T follicular helper cell (primary cell): ENCODE results near the gene PIK3C2G.

Experiments used
- DNase-seq: peaks from one replicate; pipeline ENCODE4 v3.0.0-alpha.2; 2020; ENCODE audit warnings: low read depth

PIK3C2G gene

DNA sequence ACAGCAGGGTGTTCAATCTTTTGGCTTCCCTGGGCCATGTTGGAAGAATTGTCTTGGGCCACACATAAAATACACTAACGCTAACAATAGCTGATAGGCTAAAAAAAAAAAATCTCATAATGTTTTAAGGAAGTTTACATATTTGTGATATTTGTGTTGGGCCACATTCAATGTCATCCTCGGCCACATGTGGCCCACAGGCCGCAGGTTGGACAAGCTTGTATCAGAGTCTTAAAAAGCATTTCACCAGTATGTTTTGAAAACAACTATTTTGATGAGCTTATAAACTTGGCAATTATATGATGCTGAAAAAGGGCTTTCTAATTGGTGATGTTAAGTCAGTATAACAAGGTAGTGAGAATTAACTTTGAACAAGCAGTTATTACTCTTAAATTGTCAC is 78.9 kb downstream of the PIK3C2G start:
- no peak for DNase-seq

DNA sequence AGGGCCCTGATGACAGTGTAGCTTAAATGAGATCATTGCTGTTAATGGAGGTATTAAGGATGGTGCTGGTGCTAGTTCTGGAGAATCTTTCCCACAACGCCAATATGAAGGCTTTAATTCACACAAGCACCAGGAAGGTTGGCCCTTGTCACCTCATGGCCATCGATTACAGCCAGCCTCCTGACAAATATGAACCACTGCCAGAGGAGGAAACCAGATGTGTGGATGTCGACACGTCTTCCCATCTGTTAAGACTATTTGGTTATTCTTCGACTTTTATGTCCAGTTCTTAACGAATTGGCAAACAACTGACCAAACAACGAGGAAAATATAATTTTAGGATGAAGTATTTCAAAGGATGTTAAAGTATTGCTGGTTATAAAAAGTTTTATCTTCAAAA is 79.5 kb downstream of the PIK3C2G start:
- no peak for DNase-seq

DNA sequence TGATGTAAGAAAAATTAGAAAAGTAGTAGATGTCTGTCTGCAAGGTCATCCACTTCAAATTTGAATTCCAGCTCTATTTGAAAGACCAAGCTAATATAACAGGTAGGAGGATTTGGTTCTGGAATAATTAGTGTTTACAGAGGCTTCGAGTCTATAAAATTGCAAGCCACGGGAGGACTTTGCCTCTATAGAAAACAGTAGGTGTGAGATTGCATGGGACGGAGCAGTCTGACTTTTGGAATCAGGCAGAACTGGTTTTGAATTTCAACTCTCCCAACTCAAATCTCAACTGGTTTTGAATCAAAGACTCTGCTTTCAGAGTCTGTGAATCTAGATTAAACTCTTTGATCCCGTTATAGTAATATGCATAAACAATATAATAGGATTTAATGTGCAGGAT is 82.4 kb downstream of the PIK3C2G start:
- no peak for DNase-seq

DNA sequence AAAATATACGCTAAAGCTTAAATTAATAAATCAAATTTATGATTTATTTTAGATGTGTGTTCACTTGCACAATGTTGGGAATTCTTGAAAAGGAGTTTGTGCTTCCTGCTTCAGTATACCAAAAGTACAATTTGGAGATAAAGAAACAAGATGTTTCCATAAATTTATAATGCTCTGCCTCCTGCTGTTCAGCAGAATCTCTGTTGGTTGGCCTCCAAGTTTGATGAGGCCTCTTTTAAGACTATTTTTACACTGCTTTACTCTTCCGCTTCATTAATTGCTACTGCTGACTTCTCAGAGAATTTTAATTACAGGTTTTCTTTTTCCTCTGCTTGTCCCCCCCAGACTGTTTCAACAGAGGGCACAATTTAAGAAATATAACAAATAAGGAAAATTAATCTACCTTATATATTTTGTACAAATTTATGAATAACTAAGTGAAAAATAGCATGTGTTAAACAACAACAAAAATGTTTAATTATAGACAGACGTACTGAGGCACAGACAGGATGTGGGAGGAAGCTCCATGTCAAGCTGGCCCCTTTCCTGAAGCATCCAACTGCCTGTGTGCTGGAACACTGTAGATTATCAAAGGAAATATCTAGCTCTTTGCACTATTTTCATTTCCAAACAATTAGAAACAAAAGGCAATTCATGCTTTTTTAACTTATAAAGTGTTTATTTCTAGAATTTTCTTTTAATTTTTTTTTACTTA is 83.9 kb downstream of the PIK3C2G start:
- DNase-seq: no peak

DNA sequence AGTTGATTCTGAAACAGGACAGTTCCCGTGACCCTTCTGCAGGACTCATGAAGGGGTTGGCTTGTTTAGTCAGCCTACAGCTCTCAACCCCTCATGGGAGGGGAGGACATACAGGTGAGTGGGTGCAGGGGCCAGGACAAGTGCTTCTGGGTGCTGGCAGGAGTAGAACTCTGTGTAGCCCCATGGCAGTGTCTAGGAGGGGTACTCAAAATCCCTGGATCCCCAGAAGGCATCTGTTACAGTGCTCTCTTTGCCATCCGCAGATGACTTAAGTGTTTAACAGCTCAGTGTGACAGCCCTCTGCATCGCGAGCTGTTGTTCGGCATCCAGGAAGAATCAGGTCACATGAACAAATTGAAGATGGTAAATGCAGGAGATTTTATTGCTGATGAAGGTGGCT is 91.0 kb downstream of the PIK3C2G start:
- no peak for DNase-seq

DNA sequence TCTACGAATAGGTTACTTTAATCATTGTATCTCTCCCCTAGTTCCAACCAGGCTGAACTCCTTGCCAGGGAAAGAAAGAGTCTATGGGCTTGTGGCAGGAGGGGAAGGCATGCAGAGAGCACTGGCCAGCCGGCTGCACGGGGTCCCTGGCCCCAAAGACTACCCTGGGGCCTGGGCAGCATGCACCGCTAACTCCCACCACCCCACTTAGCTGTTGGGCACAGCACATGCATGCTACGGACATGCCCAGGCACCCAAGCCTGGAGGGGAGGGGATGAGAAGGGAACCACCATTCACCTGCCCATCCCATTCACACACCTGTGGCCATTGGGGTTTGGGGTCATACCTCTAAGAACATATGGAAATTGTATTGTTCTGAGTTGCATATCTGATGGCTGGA is 94.1 kb downstream of the PIK3C2G start:
- DNase-seq: no peak

DNA sequence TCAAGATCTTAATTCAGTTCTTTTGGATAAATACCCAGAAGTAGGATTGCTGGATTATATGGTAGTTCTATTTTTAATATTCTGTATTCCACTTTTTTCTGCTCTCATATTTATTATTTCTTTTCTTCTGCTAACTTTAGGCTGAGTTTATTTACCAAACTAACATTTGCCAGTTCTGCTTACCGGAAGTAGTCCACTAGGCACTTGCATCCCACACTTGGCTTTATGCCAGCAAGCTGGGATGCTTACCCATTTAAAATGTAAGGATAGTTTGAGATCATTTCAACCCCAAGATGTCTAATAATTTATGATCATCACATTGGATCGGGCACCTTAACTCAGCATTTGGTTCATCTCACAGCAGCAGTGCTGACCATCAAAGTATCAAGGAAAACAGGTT is 96.8 kb downstream of the PIK3C2G start:
- DNase-seq: no peak

DNA sequence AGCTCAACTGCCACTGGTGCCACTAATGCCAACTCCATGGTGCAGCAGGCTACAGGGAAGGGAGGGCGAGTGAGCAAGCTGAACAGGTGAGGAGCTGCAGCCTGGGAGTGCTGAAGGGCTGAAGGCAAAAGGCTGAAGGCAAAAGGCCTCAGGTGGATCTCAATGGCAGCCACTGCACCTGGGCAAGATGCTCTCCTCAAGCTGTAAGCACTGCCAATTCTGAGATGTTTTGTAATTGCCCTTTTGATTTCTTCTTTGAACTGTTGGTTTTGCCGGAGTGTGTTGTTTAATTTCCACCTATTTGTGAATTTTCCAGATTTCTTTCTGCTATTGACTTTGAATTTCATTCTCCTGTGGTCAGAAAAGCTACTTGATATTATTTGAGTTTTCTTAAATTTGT is 97.6 kb downstream of the PIK3C2G start:
- DNase-seq: no peak

DNA sequence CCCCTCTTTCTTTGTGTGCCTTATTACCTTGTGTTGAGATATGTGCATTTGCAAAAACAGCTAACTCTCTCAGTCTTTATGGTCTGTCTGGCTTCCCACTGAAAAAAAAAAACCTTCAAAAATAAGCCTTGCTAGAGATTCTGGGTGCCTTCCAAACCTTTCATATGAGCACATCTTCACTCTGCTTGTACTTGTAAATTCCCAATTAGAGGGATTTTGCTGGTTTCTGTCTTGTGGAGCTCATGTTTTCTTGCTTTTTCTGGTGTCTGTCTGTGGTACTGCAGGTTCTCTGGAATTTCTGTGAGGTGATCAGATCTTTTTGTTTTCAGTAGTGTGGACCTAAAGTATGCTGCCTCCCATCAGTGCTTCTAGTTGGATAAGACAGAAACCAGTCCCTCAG is 100.1 kb downstream of the PIK3C2G start:
- no peak for DNase-seq

DNA sequence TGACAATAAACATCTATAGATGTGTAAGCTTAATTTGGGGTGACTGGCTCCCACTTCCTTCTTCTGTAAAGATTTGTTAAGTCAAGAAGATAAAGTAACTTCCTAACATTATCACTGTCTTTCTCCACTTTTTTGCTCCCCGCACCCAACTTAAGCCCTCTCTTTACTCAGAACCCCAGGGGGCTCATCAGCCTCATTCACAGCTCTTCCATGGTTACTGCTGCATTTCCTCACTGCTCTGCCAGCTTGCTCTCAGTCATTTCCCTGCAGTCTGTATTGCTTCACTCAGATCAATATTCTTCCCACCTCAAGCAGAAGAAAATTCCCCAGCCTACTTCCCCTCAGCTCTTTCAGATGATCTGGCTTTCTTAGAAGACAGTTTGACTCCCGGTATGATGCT is 102.0 kb downstream of the PIK3C2G start:
- no peak for DNase-seq

DNA sequence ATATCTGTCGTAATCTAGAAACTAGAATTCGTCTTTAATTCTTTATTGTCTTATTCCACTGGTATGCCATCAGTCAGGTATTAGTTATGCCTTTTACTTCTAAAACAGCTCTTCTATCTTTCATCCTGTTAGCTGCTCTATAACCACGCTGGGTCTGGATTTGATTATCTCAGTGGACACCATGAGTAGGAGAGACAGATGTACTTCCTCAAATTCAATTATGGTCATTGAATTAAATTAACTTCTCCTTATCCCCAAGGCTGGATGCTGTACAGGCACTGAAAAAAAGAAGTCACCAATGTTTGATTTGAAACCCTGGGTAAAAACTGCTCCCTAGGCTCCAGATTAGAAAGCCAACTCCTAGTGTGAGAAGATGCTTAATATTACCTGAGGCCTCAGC is 107.3 kb downstream of the PIK3C2G start:
- DNase-seq: no peak

DNA sequence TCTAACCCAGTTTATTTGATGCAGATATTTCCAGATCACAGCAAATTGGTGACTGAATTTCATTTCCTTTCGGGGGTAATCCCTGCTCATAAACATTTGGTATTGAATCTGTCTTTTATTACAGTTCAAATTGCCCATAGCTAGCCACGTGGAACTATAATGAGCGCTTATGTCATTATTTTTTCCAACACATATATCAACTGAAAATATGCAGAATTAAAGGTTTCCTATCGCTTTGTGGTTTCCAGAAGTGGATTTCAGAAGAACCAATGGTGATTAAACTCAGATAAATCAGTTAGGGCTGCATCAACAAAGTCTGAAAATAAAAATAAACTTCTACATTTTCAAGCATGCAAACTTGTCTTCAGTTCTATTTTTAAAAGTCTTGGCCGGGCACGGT is 111.9 kb downstream of the PIK3C2G start:
- no peak for DNase-seq

DNA sequence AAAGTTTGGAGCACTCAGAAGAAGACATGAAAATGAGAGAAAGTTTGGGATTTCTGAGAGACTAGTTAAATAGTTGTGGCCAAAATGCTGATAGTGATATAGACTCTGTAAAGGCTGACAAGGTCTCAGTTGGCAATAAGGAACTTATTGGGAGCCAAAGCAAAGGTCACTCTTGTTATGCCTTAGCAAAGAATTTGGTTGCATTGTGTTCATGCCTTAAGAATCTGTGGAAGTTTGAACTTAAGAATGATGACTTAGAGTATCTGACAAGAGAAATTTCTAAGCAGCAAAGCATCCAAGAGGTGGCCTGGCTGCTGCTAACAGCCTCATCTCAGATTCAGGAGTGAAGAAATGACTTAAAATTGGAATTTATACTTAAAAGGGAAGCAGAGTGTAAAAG is 113.8 kb downstream of the PIK3C2G start:
- DNase-seq: no peak

DNA sequence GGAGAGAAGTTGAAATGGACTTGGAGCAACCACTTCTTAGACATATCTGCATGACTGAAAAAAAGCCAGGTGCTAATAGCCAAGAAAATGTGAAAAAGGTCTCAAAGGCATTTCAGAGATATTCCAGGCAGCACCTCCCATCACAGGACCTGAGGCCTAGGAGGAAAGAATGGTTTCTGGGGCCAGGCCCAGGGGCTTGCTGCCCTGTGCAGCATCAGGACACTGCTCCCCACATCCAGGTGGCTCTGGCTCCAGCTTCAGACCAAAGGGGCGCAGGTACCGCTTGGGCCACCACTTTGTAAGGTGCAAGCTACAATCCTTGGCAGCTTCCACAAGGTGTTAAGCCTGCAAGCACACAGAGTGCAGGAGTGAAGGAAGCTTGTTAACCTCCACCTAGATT is 114.3 kb downstream of the PIK3C2G start:
- DNase-seq: no peak

DNA sequence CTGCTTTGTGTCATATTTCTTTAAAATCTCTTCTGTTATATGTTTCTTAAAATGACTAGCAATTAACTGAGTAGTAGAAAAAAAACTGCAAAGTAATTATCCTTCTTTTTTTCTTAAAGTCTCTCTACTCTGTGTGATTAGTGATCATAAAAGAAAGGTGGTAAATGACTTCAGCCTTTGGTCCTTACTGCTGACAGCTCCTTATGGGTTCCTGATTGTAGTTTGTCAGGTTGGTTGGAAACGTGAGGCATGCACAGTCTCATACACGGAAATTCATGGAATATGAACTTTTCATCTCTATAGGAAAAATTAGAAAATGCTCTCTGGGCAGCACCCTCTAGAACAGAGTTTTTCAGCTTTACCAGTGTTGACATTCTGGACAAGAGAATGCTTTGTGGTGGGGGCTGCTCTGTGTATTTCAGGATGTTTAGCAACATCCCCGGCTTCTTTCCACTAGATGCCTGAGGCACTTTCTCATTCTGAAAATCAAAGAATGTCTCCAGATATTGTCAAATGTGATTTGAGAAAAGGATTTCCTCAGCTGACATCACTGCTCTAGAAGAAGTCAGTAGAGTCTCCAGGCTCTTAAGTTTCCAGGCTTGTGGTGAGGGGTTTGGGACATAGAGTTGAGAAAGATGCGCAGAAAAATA is 121.0 kb downstream of the PIK3C2G start:
- DNase-seq: no peak

DNA sequence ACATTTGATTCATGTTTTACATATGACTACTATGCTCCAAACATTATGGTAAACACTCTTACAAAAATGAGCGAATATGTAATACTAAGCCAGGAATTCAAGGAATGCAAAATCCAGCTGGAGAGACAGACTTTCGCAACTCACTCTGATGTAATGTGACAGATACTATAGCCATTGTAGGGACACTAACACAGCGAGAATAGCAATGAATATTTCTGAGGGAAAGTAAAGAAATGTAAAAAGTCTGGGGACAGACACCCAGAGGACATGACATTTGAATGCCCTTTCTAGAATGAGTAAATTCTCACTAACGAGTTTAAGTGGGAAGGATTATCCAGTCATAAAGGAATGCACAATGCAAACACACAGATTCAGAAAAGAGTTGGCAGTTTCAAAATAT is 121.9 kb downstream of the PIK3C2G start:
- DNase-seq: no peak

DNA sequence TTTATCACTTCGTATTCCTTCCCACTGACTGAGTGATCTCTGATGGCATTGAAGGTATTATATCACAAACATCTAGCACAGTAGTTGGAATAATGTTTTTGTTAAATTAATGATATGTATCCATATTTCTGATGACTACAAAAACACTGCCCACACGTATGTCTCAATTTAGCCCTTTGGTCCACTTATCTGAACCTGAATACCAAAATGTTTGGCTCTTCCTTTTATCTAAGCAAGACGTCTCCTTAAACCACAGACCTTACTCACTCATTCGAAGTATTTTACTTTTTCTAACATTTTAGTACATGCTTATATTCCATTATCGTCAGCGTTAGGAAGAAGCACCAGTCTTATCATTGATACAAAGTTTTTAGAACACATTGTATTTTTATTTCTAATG is 126.4 kb downstream of the PIK3C2G start:
- no peak for DNase-seq

DNA sequence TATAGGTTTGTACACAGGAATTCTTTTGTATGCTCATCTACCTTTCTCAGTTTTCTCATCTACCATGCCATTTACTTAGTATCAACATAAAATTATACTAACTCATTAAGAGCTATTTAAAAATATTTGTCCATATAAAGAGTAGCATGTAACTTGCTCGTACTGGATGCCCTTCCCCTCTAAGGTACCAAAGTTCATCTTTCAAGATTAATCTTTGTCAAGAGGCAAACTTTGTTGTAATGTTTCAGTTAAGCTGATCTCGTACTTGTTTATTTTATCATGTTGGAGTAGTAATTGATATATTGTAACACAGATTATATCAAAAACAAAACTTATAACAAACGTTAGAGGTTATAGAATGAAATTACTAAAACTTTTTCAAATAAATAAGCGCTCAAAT is 128.5 kb downstream of the PIK3C2G start:
- no peak for DNase-seq

DNA sequence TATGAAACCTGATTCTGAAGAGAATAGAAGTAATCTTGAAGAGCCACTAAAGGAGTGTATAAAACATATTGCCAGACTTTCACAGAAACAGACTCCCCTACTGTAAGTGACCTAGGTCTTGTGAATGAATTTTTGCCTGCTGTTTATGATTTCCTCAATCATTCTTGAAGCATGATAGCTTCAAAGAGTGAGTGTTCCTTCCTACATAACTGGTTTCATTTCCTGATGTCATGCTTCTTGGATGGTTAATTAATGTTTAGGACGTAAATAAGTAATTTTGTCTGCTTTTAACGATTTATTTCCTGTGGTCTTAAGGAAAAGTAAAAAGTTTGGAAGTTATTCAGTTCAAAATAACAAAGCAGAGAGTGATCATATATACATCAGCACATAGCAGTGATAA is 129.8 kb downstream of the PIK3C2G start:
- no peak for DNase-seq

DNA sequence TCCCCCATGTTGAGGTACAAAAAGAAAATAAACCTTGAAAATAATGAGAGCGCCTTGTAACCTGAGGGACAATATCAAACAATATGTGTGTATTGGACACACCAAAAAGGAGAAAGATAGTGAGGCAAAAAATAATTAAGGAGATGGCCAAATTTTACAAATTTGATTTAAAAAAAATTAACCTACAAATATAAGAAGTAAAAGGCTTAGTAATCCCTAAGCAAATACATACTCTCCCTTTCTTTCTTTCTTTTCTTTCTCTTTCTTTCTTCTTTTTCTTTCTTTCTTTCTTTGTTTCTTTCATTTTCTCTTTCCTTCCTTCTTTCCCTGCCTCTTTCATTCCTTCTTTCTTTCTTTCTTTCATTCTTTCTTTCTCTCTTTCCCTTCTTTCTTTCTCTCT is 133.4 kb downstream of the PIK3C2G start:
- no peak for DNase-seq

DNA sequence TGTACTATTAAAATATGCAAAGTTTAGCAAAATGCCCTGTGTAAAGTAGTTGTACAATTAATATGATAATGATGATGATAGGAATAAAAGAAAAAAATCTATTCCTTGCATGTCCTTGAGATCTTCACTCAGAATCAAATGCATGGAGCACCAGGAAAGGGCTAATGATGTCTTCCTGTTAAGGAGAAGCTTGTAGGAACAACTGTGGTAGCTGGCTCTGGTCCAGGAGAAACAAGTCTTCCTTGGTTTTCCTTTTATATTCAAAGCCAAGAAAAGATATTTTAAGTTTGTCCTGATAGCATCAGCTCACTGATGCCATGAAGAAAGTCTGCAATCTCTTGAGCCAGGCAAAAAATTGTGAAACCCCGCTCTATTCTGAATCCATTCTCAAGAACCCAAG is 138.9 kb downstream of the PIK3C2G start:
- DNase-seq: no peak

DNA sequence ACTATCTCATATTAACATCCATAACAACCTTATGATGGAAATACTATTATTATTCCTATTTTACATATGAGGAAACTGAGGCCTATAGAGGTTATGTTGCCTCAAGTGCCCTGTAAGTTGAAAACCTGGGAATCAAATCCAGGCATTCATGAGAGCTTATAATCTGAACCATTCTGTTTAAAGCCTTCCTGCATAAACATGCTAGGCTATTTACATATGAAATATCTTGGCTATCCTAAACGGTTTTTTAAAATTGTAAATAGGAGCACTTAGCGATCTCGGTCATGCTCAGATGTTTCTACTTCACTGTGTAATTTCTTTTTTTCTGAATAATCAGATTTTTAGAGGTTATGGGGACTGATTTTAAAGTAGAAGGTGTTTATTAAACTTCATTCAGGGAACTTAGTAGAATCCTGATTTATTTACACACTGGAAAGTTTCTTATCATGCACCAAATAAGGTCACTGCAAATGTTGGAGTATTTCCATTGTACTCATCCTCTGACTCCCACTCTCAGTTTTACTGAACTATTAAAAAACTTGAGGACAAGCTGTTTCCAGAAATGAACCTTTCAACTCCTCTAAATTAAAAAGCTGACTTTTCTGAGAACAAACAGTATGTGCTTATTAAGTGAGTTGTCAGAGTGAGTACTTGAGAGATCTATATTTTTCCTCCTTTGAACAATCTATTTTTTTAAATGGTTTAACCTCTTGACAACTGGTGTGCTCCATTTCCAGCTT is 141.7 kb downstream of the PIK3C2G start:
- DNase-seq: no peak

DNA sequence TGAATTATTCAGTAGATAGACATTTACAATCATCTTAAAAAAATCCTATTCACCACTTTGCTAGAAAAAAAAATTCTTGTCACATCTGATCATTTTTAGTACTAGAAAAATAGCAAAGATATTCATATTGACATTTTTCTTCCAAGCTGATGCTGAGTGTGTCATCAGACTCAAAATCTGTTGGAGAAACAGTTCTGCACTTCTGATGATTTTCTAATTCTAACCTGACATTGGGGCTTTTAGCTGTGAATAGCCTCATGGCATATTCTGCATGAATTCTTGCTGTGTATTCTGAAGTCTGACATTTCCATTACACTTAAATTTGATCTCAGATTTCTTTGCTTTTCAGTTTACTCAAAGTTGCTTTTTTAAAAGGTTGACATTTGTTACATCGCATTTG is 150.1 kb downstream of the PIK3C2G start:
- DNase-seq: no peak
